Cardiac fibroblast (primary cell): ENCODE results near the gene CHST12.

Experiments
- DNase-seq, 2 donors: peaks; one replicate each; pipeline versions ENCODE4 v3.0.0 to v3.0.0-alpha.2; 2010; ENCODE audit warnings: low read depth in 2 of 2
- H3K4me3 ChIP-seq, 2 donors: replicated peaks in 1 of 2; 1 replicate in 1 of 2; 2 replicates in 1 of 2; pipeline ENCODE4 v1.5.1; 2011; ENCODE audit warnings: low read depth in 2 of 2, low read length in 2 of 2, mild to moderate bottlenecking in 2 of 2, moderate library complexity in 1 of 2
- CTCF ChIP-seq: IDR thresholded peaks from one replicate; pipeline ENCODE4 v1.5.1; 2011; ENCODE audit warnings: low read depth, mild to moderate bottlenecking, low read length, inconsistent platforms

Gene CHST12

GRCh38 chr7:2444476-2444875 is 41.1 kb downstream of the CHST12 start:
- TF ChIP-seq CTCF, result no peak
- peak; percentile 67 to 72 for DNase-seq

GRCh38 chr7:2445047-2445446 is 41.6 kb downstream of the CHST12 start:
- no peak for TF ChIP-seq CTCF
- peak in 1 of 2 donors; percentile 10 for DNase-seq
- H3K4me3 ChIP-seq, result no peak overlapping the region

More at GRCh38 chr7:2444476-2444875, 41.1 kb downstream of the CHST12 start:
- no peak overlapping the region for H3K4me3 ChIP-seq

GRCh38 chr7:2445898-2446555 is 42.6 kb downstream of the CHST12 start:
- no peak for TF ChIP-seq CTCF
- H3K4me3 ChIP-seq, result no peak overlapping the region
- no peak for DNase-seq

- H3K4me3 ChIP-seq, result no peak overlapping the region
- no peak for DNase-seq
- TF ChIP-seq CTCF, result no peak
These were observed 43.3 kb downstream of the CHST12 start for GRCh38 chr7:2446676-2447075.

- no peak for DNase-seq
- TF ChIP-seq CTCF, result no peak
These were observed 47.0 kb downstream of the CHST12 start for GRCh38 chr7:2450198-2451107.

GRCh38 chr7:2451171-2452073 is 48.0 kb downstream of the CHST12 start:
- peak overlapping the region; percentile 17 to 36 for H3K4me3 ChIP-seq
- DNase-seq, result peak; percentile 75 to 79
- peak; percentile 92 for TF ChIP-seq CTCF

More at GRCh38 chr7:2450198-2451107, 47.0 kb downstream of the CHST12 start:
- no peak overlapping the region for H3K4me3 ChIP-seq
